Lower leg skin (tissue), 4 donors: ENCODE measurements around the gene SAPCD2. TPM values are rescaled to one million over a fixed set of nuclear protein-coding genes. Genes with fewer than 3 reads are reported as not detected.

ENCODE experiments used
- DNase-seq, 2 donors: peaks; one replicate each; pipeline ENCODE4 v3.0.0-alpha.2; 2019; ENCODE audit warnings: low spot score in 2 of 2
- H3K4me3 ChIP-seq: fragments of 200-600 bp; sonication (generic); 2 replicates; pipeline ENCODE4 v1.5.1; 2017; ENCODE audit warnings: mild to moderate bottlenecking, low read depth; ENCODE audit not compliant: poor library complexity, severe bottlenecking
- CTCF ChIP-seq, 3 donors: fragments of 450-650 bp; IDR thresholded peaks; one replicate each; pipeline ENCODE4 v1.5.1; 2016; ENCODE audit warnings: antibody characterized with exemption in 3 of 3, mild to moderate bottlenecking in 3 of 3, moderate library complexity in 2 of 3
- POLR2A ChIP-seq, 2 donors: fragments of 450-650 bp; IDR thresholded peaks; one replicate each; pipeline ENCODE4 v1.6.1; 2016 to 2017; ENCODE audit warnings: antibody characterized with exemption in 2 of 2, mild to moderate bottlenecking in 1 of 2, moderate library complexity in 1 of 2
- WGBS, 2 donors: methylation state at CpG; one replicate each; pipeline ENCODE4 v1.1.5; 2018; 5-methylcytosine and 5-hydroxymethylcytosine counted together
- intact Hi-C: fragments of 100-400 bp; cut with DNase I; formaldehyde crosslinking; loops from one replicate; pipeline ENCODE4 v1.15.0; 2023; ENCODE audit warnings: low total_unique reads
- total RNA-seq, 4 donors: library from RNA; depleted of rRNA; stranded (reverse); fragments of >200 nt; gene quantifications; one replicate each; pipeline ENCODE4 v1.1.0, GENCODE V29; 2016

SAPCD2 gene
- total RNA-seq, 4 donors from 2014 or later, result 5.7 to 25.6 (median 13.7) TPM

- intact Hi-C loops, result loop anchor here (5.0 kb wide), 1 partner anchor 79 kb away; the partner anchor contains the start of genes ANAPC2 and SSNA1
- DNase-seq, result no peak
- no peak for TF ChIP-seq POLR2A (IDR thresholded peaks at IDR 0.05)
- TF ChIP-seq CTCF (IDR thresholded peaks at IDR 0.05), result no peak
- 84 to 86% methylated on average over 17 of the region's 29 CpGs for WGBS, 2 donors
- no peak overlapping the region for H3K4me3 ChIP-seq
Measured at GRCh38 chr9:137108608-137109249, 38.4 kb upstream of the SAPCD2 start.

GRCh38 chr9:137107982-137108381, 37.6 kb upstream of the SAPCD2 start:
- TF ChIP-seq CTCF (IDR thresholded peaks at IDR 0.05) (no peak), POLR2A (IDR thresholded peaks at IDR 0.05) (no peak)
- no peak for DNase-seq
- H3K4me3 ChIP-seq, result no peak overlapping the region
- WGBS, 2 donors, result 93 to 95% methylated on average over 13 to 17 of the region's 17 CpGs
- intact Hi-C loops, result loop anchor here (5.0 kb wide), 1 partner anchor 79 kb away; the partner anchor contains the start of genes ANAPC2 and SSNA1

- H3K4me3 ChIP-seq, result no peak overlapping the region
- no peak for TF ChIP-seq CTCF (IDR thresholded peaks at IDR 0.05)
- intact Hi-C loops, result loop anchor here (5.0 kb wide), 1 partner anchor 80 kb away; the partner anchor contains the start of genes ANAPC2 and SSNA1
- DNase-seq, result no peak
- 92 to 95% methylated on average over 8 to 15 of the region's 27 CpGs for WGBS, 2 donors
Measured at GRCh38 chr9:137107312-137107921, 37.1 kb upstream of the SAPCD2 start.

GRCh38 chr9:137106662-137107250, 36.4 kb upstream of the SAPCD2 start:
- no peak for TF ChIP-seq CTCF (IDR thresholded peaks at IDR 0.05)
- no peak for TF ChIP-seq POLR2A (IDR thresholded peaks at IDR 0.05)
- WGBS, 2 donors, result 88 to 91% methylated on average over 11 to 25 of the region's 27 CpGs
- no peak for DNase-seq
- H3K4me3 ChIP-seq, result no peak overlapping the region
- intact Hi-C loops, result loop anchor here (5.0 kb wide), 1 partner anchor 81 kb away; the partner anchor contains the start of genes ANAPC2 and SSNA1

- TF ChIP-seq POLR2A (IDR thresholded peaks at IDR 0.05), result no peak
- no peak for TF ChIP-seq CTCF (IDR thresholded peaks at IDR 0.05)
- 95% methylated on average over 27 to 29 of the region's 31 CpGs for WGBS, 2 donors
- no peak overlapping the region for H3K4me3 ChIP-seq
- no peak for DNase-seq
- intact Hi-C loops, result loop anchor here (5.0 kb wide), 1 partner anchor 81 kb away; the partner anchor contains the start of genes ANAPC2 and SSNA1
Measured at GRCh38 chr9:137105814-137106661, 35.7 kb upstream of the SAPCD2 start.
